HepG2 (cell line): Measurements from ENCODE around the gene DDO. TPM values are rescaled to one million over a fixed set of nuclear protein-coding genes. Genes with fewer than 3 reads are reported as not detected.
A peak's percentile ranks its signal among the peaks of the same experiment; 100 is the strongest.

Experiments
- DMTF1 ChIP-seq: sonication (generic); formaldehyde crosslinking; IDR thresholded peaks from 2 replicates; pipeline ENCODE4 v1.4.0; 2020; ENCODE audit warnings: mild to moderate bottlenecking, missing genetic modification reagents
- DNMT3B ChIP-seq: conservative IDR thresholded peaks from 2 replicates; pipeline ENCODE4 v1.6.1; 2016; ENCODE audit warnings: missing biosample characterization, control low read depth
- HMGXB3 ChIP-seq: sonication (generic); formaldehyde crosslinking; IDR thresholded peaks from 2 replicates; pipeline ENCODE4 v1.4.0; 2020; ENCODE audit warnings: missing genetic modification reagents, borderline replicate concordance
- MATR3 ChIP-seq: sonication (generic); formaldehyde crosslinking; IDR thresholded peaks from 2 replicates; pipeline ENCODE4 v1.4.0; 2020; ENCODE audit warnings: missing genetic modification reagents
- POGK ChIP-seq: sonication (generic); formaldehyde crosslinking; conservative IDR thresholded peaks from 2 replicates; pipeline ENCODE4 v1.8.0; 2022; ENCODE audit warnings: mild to moderate bottlenecking, moderate library complexity, missing genetic modification reagents
- SALL2 ChIP-seq: sonication (generic); formaldehyde crosslinking; IDR thresholded peaks from 2 replicates; pipeline ENCODE4 v1.8.1; 2023; ENCODE audit warnings: mild to moderate bottlenecking, missing genetic modification reagents, inconsistent platforms
- TFE3 ChIP-seq: IDR thresholded peaks from 2 replicates; pipeline ENCODE4 v1.6.1; 2016
- ZNF501 ChIP-seq: sonication (generic); formaldehyde crosslinking; IDR thresholded peaks from 2 replicates; pipeline ENCODE4 v1.5.1; 2020; ENCODE audit warnings: mild to moderate bottlenecking, moderate library complexity, missing genetic modification reagents
- ZNF790 ChIP-seq: sonication (generic); formaldehyde crosslinking; IDR thresholded peaks from 2 replicates; pipeline ENCODE4 v1.8.0; 2022; ENCODE audit warnings: missing genetic modification reagents, mild to moderate bottlenecking, borderline replicate concordance
- ZNF878 ChIP-seq: sonication (generic); formaldehyde crosslinking; IDR thresholded peaks from 2 replicates; pipeline ENCODE4 v1.8.1; 2023; ENCODE audit warnings: mild to moderate bottlenecking, missing genetic modification reagents, moderate library complexity
- ZSCAN20 ChIP-seq: sonication (generic); formaldehyde crosslinking; IDR thresholded peaks from 2 replicates; pipeline ENCODE4 v1.4.0; 2020; ENCODE audit warnings: missing genetic modification reagents, mild to moderate bottlenecking, borderline replicate concordance
- polyA plus RNA-seq, 8 experiments: library from polyadenylated mRNA; depleted of rRNA in 3 of 8; stranded (reverse) in 7 of 8; unstranded in 1 of 8; fragments of >200 nt; fragmentation: Illumina TruSeq in 4 of 8; extraction: Trizol in 4 of 8; gene quantifications; 2 replicates each; pipeline versions ENCODE4 v1.2.1 to v1.2.3, GENCODE V29; 2011 to 2016; ENCODE audit warnings: low read depth in 4 of 8, missing spikeins in 1 of 8, mixed read lengths in 1 of 8; ENCODE audit not compliant: insufficient read depth in 1 of 8
- total RNA-seq, 5 experiments: library from RNA; depleted of rRNA; stranded (reverse); fragments of >200 nt; fragmentation: Illumina TruSeq; extraction: Trizol; gene quantifications; 2 replicates each; pipeline ENCODE4 v1.2.3, GENCODE V29; 2016; ENCODE audit warnings: low read depth in 1 of 5
- TF ChIP-seq, protein P1 (sequence below): sonication (generic); formaldehyde crosslinking; IDR thresholded peaks from 2 replicates; pipeline ENCODE4 v1.4.0; 2020; ENCODE audit warnings: missing genetic modification reagents
- TF ChIP-seq, protein P2 (sequence below): sonication (generic); formaldehyde crosslinking; IDR thresholded peaks from 2 replicates; pipeline ENCODE4 v1.8.0; 2022; ENCODE audit warnings: missing genetic modification reagents, mild to moderate bottlenecking, moderate library complexity, borderline replicate concordance

DDO gene
- total and polyA plus RNA-seq, 2 of the 13 experiments (the other 11 are each of a cell fraction or from before 2014, with no cell fraction given) = 6.1 to 10.3 TPM

DNA sequence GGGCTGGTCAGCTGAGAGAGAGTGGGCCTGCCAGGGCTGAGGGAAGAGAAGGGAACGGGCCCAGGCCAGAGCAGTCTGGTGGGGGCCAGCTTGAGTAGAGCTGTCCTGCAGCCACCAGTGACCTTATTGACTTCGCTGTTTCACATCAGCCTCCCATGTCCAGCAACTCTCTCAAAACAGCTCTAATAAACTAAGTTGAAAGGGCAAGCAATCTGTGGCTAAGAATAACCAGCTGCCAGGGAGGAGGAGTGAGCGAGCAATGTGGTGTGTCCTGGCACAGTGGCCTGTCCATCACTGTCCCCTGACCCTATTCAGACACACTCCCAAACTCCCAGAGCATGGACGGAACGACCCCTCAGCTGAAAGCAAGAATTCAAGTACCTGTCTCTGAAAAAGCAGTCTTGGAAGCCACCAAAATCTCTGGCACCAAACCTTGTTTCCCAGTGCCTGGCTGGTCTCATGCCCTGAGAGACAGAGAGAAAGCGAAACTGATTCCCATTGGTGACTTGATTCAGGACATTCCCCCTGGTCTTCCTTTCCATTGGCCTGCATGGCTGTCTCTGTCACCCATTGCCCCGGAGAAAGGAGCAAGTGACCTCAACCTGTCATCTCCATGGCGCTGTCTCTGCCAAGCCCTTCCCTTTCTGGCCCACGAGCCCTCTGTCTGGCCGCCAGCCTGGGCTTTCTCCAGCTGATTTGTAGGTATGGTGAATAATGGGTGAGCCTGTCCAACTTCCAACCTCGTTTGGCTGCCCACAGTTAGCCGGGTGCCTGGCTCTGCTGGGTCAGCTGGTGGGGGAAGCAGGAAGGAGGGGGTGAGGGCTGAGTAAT is at the start of gene DDO (continued):
- TF ChIP-seq DNMT3B (CRISPR knock-in tag) (no peak), POGK (CRISPR knock-in tag) (no peak), ZNF790 (no peak), MATR3 (CRISPR knock-in tag) (no peak), HMGXB3 (CRISPR knock-in tag) (0 out of 2 replicates have a peak, but pooled peaks have one; percentile 66), TFE3 (no peak), ZNF501 (CRISPR knock-in tag) (peak; percentile 64), DMTF1 (CRISPR knock-in tag) (no peak), ZNF878 (no peak), SALL2 (CRISPR knock-in tag) (no peak), ZSCAN20 (no peak)
- TF ChIP-seq, protein P1, sequence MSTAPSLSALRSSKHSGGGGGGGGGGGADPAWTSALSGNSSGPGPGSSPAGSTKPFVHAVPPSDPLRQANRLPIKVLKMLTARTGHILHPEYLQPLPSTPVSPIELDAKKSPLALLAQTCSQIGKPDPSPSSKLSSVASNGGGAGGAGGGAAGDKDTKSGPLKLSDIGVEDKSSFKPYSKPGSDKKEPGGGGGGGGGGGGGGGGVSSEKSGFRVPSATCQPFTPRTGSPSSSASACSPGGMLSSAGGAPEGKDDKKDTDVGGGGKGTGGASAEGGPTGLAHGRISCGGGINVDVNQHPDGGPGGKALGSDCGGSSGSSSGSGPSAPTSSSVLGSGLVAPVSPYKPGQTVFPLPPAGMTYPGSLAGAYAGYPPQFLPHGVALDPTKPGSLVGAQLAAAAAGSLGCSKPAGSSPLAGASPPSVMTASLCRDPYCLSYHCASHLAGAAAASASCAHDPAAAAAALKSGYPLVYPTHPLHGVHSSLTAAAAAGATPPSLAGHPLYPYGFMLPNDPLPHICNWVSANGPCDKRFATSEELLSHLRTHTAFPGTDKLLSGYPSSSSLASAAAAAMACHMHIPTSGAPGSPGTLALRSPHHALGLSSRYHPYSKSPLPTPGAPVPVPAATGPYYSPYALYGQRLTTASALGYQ (CRISPR knock-in tag) = no peak
- TF ChIP-seq, protein P2, sequence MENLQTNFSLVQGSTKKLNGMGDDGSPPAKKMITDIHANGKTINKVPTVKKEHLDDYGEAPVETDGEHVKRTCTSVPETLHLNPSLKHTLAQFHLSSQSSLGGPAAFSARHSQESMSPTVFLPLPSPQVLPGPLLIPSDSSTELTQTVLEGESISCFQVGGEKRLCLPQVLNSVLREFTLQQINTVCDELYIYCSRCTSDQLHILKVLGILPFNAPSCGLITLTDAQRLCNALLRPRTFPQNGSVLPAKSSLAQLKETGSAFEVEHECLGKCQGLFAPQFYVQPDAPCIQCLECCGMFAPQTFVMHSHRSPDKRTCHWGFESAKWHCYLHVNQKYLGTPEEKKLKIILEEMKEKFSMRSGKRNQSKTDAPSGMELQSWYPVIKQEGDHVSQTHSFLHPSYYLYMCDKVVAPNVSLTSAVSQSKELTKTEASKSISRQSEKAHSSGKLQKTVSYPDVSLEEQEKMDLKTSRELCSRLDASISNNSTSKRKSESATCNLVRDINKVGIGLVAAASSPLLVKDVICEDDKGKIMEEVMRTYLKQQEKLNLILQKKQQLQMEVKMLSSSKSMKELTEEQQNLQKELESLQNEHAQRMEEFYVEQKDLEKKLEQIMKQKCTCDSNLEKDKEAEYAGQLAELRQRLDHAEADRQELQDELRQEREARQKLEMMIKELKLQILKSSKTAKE (CRISPR knock-in tag) = no peak
